HG02610 (cell line): Measurements from ENCODE around the gene SEMA4C.

Experiments
- ATAC-seq: cut with Tn5 transposase; IDR thresholded peaks from one replicate; pipeline ENCODE4 v1.9.1; 2021; ENCODE audit warnings: mild to moderate bottlenecking, moderate library complexity; ENCODE audit not compliant: unreplicated experiment

SEMA4C gene

DNA sequence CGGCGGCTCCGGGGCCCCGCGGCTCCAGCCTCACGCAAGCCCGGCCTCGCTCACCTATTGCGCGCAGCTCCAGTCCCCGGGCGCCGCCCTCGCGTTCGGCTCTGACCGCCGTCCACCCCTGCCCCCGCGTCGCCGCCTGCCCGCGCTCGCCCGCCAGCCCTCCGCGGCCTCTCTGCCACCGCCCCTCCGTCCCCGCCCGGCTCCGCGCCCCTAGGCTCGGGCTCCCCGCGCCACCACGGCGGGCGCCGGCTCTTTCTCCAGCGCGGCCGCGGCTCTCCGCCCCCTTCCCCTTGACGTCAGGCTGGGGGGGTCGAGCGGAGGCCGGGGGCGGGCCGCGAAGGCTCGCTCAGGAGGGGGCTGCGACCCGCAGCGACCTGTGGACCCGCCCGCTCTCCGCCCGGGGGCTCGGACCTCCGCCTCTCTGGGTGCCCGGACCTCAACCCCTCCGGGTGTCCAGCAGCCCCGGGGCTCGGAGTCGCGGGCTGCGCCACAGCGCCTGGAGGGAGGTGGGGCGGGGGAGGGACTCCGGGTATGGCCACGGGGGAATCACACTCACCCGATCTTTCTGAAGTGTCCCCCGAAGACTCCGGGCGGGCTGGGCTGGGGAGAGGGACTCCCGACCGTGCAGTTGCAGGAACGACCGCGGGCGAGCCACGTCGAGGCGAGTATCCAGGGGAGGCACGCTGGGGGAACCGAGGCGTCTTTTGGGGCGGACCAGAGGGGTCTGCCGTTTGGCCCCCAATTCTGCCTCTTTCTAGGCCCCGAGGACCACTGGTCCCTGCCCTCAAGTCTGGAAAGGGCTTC lies at the start of gene SEMA4C:
Gene SEMA4C (minus strand): TSS at position 259 of the 804 bp plus-strand sequence. CDS start 2,194 bp downstream, outside the sequence.
- no peak for ATAC-seq

GRCh38 chr2:96918754-96919550 lies 49.1 kb upstream of the SEMA4C start:
- ATAC-seq, result no peak

GRCh38 chr2:96918092-96918753 lies 48.3 kb upstream of the SEMA4C start:
- ATAC-seq, result no peak

- ATAC-seq, result no peak
These were observed 47.0 kb upstream of the SEMA4C start for GRCh38 chr2:96916646-96917543.

- ATAC-seq, result no peak
These were observed 46.3 kb upstream of the SEMA4C start for GRCh38 chr2:96916156-96916630.

DNA sequence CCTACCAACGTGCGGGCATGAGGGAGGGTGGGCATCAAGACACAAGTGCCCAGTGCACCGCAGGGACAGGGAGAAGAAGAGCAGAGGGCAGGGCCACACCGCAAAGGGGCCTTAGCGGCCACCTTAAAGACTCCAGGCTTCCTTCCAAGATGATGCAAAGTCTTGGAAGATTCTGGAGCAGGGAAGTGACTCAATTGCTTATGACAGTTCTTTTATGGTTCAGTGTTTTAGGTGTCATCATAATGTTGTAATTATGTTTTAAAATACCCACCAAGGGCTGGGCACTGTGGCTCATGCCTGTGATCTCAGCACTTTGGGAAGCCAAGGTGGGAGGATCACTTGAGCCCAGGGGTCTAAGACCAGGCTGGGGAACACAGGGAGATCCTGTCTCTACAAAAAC lies 44.5 kb upstream of the SEMA4C start:
- ATAC-seq, result no peak

DNA sequence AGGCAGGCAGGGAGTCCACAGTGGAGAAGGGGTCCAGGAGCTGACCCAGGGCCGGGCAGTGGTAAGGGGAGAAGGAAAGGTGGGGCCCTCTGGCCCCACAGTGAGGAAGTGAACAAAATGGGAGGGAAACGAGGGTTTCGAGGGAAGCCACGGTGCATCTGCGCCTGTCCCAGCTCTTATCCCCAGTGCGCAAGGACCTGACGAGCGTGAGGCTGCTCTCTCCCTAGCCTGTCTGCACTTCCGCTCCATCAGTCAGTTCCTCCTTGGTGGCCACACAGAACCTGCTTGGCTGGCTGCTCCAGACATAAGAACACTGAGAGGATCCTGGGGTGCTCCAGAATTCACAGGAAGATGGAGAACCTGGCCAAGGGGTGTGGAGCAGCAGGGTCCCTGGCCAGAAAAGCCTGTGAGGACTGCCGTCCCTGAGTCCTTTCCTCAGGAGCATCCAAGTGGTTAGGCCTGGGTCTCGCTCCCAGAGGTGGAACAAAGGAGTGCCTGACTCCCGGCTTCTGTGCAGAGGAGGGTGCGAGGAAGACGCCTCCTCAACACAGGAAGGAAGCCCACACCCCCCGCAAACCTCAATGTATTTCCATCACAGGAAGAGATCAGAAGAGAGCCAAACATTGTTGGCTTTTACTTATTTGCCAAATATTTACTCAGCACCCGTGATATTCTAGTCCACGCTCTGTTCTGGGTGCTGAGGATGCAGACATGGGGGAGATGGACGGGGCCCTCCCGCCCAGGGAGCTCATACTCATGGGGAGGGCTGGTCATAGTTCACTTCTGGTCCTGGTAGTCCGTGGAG lies 43.7 kb upstream of the SEMA4C start:
- ATAC-seq, result no peak

GRCh38 chr2:96913117-96913397 lies 43.2 kb upstream of the SEMA4C start:
- ATAC-seq, result no peak

DNA sequence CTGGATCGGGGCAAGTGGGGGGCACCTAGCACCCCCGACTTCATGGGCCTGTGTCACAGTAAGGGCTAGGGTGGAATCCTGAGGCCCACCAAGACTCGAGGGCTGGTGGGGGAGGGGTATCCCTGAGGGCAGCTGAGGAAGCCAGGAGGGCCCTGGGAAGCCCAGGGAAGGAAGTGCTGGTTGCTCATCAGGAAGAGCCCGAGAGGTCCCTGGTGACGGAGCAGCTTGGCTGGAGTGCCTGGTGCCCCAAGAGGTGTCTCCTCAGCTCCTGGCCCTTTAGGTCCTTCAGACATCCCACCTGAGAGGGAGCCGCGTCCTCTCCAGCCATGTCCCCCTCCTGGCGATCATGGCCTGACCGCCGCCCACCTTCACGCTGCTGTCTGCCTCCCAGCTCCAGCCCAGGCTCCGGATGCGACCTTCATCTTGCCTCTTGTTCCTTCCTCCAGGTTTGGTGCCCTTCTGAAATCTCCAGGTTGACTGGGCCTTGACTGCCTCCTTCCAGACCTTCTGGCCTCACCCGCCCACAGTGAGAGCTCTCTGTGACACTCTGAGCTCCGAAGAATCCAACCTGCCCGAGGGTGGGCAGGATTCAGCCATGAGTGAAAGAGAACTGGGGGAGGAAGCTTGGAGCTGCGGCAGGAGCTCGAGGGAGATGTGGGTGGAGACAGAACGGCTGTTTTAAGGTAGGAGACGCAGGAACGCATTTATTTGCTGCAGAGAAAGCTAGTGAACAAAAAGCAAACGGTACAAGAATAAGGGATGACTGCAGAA lies 42.7 kb upstream of the SEMA4C start:
- ATAC-seq, result no peak

DNA sequence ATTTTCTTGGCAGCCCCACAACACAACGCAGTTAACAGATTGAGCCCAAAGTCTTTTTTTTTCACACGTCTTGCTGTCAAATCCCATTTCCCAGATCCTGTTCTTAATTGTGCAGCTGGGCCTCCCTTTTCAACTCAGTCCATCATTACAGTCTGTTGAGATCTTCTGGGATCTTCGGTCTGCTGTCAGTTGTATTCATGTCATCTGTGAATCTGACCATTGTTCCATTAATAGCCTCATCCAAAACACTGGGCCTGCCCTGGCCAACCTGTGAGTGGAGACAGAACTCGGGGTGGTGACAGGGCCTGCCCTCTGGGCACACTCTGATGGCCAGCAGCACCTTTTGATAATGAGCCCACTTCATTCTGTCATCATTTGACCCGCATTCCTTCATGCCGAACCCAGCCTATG lies 39.7 kb upstream of the SEMA4C start:
- ATAC-seq, result no peak

DNA sequence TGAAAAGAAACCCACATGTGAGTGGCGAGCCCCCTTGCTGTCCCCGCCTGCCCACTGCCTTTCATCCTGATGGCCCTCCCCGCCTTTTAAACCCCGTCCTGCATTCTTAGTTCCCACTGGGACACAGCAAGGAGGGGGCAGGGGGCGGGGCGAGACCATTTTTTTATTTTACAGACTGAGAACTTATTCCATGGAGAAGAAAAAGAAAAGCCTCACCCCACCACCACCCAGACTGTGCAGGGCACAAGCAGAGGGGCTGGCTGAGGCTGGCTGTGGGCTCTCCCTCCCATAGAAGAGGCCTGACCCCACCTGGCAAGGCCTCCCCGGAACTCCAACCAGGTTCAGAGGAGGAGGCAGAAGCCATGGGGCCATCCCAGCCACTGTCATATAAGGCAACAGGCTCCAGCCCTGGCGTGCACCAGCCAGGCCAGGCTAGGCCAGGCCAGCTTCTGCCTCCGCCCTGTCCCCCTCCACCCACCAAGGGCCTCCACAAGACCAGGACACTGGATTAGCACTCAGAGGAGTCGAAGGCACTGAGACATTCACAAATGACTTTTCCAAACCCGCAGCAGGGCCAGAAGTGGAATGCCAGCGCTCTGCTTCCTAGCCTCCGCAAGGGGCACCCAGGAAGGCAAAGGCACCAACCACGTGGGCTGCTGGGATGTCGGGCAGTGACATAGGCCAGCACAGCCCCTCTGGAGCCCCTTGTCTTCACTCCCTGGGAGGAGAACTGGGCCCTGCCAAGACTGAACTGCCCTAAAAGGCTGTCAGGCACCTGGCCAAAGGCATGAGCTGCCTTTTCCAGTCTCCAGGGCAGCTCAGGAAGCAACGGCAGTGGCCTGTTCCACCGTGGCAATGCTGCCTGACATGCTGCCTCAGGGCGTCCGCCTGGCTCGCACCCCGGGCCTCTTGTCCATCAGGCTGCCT lies 37.5 kb upstream of the SEMA4C start:
- ATAC-seq, result no peak

GRCh38 chr2:96906729-96907114 lies 36.8 kb upstream of the SEMA4C start:
- no peak for ATAC-seq

DNA sequence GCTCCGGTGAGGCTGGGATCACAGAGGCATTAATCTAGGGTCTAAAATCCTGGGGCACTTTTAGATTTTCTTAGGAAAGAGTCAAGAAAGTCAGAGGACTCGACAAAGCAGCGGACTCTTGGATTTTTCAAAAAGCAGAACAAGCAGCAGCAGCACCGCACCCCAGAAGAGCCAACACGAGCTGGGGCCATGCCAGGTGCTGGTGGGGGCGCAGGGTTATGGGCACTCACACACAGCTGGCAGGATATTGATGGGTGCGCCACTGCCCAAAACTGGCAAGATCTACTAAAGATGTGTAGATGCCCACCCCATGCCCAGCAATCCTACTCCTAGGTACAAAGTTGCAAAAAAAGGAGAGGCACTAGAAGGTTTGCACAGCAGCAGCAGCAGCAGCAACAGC lies 33.9 kb upstream of the SEMA4C start:
- ATAC-seq, result no peak

DNA sequence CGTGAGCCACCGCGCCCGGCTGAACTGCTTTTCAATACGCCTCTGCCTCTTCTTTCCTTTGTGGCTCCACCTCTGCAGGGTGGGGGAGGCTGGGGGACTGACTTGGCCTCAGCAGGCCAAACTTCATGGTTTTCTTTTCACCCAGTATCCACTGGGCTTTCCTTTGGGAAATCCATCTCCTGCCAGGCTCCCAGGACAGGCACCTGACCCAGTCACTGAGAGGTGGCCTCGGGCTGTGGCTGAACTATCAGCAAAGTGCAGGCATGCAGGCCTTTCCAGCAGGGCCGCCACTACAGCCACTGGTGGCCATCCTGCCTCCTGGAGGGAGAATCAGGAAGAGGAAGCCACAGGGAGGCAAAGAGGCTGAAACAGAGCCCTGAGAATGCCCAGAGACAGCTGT lies 33.4 kb upstream of the SEMA4C start:
- ATAC-seq, result no peak

DNA sequence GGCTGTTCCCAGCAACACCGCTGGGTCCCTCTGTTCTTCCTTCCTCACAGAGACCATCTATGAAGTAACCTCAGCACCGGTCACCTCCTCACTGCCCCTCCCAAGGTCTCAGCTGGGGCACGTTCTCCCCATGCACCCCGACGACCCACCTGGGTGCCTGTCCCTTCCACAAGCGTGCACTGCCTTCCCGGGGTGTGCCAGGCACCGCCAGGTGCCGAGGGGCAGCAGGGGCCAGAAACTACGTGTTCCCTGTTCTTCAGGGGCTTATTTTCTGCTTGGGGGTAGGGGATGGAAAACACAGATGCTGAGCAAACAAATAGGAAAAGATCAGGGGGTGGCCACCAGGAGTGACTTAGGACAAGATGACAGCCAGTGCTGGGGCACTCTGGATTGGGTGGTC lies 30.4 kb upstream of the SEMA4C start:
- no peak for ATAC-seq

DNA sequence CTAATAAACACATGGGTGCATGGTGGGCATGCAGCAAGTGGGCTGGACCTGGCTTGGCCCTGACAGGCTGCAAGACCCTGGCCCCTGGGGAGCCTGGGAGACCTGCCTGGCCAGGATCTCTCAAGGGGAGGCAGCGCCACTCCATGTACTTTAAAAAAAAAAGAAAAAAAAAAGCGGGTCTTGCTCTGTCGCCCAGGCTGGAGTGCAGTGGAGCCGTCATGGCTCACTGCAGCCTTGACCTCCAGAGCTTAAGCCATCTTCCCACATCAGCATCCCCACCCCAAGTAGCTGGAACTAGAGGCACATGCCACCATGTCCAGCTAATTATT lies 29.5 kb upstream of the SEMA4C start:
- ATAC-seq, result no peak

DNA sequence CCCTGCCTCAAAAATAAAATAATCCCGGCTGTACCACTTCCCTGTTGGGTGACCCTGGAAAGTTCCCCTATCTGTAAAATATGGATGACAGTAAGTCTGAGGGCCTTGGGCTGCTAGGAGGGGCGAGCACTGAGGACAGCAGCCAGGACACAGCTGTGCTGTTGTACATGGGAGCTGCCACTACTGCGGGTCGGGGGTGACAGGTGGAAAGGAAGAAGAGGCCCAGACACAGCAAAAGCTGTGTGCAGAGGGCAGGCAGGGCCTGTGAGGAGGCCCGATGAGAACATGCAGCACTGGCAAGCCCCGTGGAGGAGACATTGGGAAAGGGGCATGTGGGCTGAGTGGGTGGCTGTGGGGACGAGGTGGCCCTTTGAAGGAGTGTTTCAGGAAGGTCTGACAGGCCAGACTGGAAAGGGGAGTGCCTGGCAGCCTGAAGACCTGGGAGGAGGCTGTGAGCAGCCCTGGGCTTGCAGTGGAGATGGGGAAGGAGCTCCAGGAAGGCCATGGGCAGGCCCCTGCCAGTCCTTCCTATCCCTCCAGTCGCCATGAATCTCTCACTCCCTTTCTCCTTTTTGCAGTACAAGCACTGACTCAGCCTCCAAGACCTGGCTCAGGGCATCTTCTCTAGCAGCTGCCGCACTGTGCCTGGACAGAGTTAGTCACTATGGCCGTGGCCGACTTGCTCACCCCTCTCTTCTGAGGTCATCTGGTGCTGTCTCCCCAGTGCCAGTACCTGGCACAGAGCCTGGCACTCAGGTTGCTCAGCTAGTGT lies 28.9 kb upstream of the SEMA4C start:
- ATAC-seq, result no peak

- ATAC-seq, result no peak
These were observed 28.2 kb upstream of the SEMA4C start for GRCh38 chr2:96898135-96898505.
